ENCODE results near the gene WDR4.

GRCh38 chr21:42868196-42868595 lies 11.1 kb downstream of the WDR4 start:
- TF ChIP-seq CTCF (IDR thresholded peaks at IDR 0.05): no peak
- TF ChIP-seq POLR2AphosphoS5 (IDR thresholded peaks at IDR 0.05): no peak
- TF ChIP-seq POLR2A (IDR thresholded peaks at IDR 0.05): no peak
